GM12864 (cell line): ENCODE data around the gene MMD2.
A peak's percentile ranks its signal among the peaks of the same experiment; 100 is the strongest.

ENCODE experiments used
- DNase-seq: peaks from one replicate; pipeline ENCODE4 v3.0.0-alpha.2; 2011; ENCODE audit warnings: low read depth
- H3K4me3 ChIP-seq: 2 replicates; pipeline ENCODE4 v1.5.1; 2011; ENCODE audit warnings: mild to moderate bottlenecking, low read depth, low read length, control low read depth
- TF ChIP-seq, protein P1 (sequence below): IDR thresholded peaks from 2 replicates; pipeline ENCODE4 v1.5.1; 2011; ENCODE audit warnings: low read depth, mild to moderate bottlenecking, moderate library complexity, low read length, control low read depth, inconsistent platforms; ENCODE audit errors: missing control alignments

The MMD2 gene

DNA sequence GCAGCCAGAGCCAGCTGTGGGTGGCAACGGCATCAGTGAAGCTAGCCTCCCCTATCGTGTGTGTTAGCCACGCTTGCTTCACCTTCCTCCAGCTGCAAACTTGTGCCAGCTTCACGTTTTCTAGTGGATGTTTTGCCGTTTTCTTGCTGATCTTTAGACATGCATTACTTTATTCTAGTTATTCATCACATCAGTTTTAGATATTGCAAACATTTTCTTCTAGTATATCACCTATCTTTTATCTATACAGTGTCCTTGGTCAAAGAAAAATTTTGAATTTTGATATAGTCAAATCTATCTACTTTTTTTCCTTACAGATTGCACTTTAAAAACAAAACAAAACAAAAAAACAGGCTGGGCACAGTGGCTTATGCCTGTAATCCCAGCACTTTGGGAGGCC, 90.5 kb downstream of the MMD2 start:
- H3K4me3 ChIP-seq, result no peak overlapping the region

GRCh38 chr7:4866528-4867496, 92.2 kb downstream of the MMD2 start:
- H3K4me3 ChIP-seq, result no peak overlapping the region
- DNase-seq, result no peak
- TF ChIP-seq, protein P1, sequence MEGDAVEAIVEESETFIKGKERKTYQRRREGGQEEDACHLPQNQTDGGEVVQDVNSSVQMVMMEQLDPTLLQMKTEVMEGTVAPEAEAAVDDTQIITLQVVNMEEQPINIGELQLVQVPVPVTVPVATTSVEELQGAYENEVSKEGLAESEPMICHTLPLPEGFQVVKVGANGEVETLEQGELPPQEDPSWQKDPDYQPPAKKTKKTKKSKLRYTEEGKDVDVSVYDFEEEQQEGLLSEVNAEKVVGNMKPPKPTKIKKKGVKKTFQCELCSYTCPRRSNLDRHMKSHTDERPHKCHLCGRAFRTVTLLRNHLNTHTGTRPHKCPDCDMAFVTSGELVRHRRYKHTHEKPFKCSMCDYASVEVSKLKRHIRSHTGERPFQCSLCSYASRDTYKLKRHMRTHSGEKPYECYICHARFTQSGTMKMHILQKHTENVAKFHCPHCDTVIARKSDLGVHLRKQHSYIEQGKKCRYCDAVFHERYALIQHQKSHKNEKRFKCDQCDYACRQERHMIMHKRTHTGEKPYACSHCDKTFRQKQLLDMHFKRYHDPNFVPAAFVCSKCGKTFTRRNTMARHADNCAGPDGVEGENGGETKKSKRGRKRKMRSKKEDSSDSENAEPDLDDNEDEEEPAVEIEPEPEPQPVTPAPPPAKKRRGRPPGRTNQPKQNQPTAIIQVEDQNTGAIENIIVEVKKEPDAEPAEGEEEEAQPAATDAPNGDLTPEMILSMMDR, result no peak

More for the DNA sequence above, 90.5 kb downstream of the MMD2 start:
- DNase-seq, result no peak
- TF ChIP-seq, protein P1, result no peak

- peak overlapping the region; percentile 38; the same call in 1 of the 2 replicates for H3K4me3 ChIP-seq
- TF ChIP-seq, protein P1, result no peak
- DNase-seq, result no peak
Observed at GRCh38 chr7:4862156-4862555, 96.8 kb downstream of the MMD2 start.

DNA sequence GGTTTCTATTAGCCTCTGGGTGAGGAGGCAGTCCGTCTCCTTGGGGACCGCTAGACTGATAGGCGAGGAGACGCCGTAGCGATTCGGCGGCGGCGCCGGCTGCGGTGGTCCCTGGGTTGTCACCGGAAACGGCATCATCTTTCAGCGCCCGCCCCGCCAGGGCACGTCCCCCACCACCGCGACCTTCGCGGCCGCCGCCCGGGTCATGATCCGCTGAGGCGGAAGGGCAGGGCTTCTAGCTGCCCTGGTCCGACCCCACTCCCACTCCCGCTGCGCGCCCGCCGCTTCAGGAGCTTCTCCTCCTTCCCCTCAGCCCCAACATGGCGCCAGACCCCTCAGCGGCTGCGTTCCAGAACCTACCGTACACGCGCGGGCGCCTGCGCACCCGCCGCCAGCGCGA, 97.3 kb downstream of the MMD2 start, which contains the start of gene PAPOLB:
TSS of gene PAPOLB (minus strand) at position 358 of the 400 bp plus-strand sequence. CDS start at position 138, 220 bp downstream.
- TF ChIP-seq, protein P1, result no peak
- DNase-seq, result no peak
- H3K4me3 ChIP-seq, result peak within 1 kb of the TSS; percentile 38

GRCh38 chr7:4861227-4861626, 97.8 kb downstream of the MMD2 start:
- TF ChIP-seq, protein P1, result no peak
- no peak for DNase-seq
- peak overlapping the region; percentile 38; the same call in 1 of the 2 replicates for H3K4me3 ChIP-seq

GRCh38 chr7:4857189-4857588, 101.8 kb downstream of the MMD2 start:
- no peak for DNase-seq
- H3K4me3 ChIP-seq, result no peak overlapping the region
- TF ChIP-seq, protein P1, result no peak
